Retinal pigment epithelial cell (primary cell): ENCODE data around the gene TBX15.
"Not testable (repeated sequence)": the region's sequence is repeated elsewhere in the genome, so short reads cannot be mapped to it uniquely, and the experiment has no call there.

Source experiments
- DNase-seq: peaks from one replicate; pipeline ENCODE4 v3.0.0-alpha.2; 2010; ENCODE audit warnings: low read depth
- H3K4me3 ChIP-seq: 2 replicates; pipeline ENCODE4 v1.5.1; 2011; ENCODE audit warnings: mild to moderate bottlenecking, low read length, control low read depth, moderate library complexity
- CTCF ChIP-seq: conservative IDR thresholded peaks from 2 replicates; pipeline ENCODE4 v1.5.1; 2011; ENCODE audit warnings: low read depth, low read length, control low read depth, inconsistent platforms

The TBX15 gene

GRCh38 chr1:118958937-118959631 lies 29.1 kb downstream of the TBX15 start:
- TF ChIP-seq CTCF = no peak
- DNase-seq = no peak
- H3K4me3 ChIP-seq = no peak overlapping the region

- no peak for DNase-seq
- no peak overlapping the region for H3K4me3 ChIP-seq
- no peak for TF ChIP-seq CTCF
These were observed 30.0 kb downstream of the TBX15 start for GRCh38 chr1:118958140-118958539.

DNA sequence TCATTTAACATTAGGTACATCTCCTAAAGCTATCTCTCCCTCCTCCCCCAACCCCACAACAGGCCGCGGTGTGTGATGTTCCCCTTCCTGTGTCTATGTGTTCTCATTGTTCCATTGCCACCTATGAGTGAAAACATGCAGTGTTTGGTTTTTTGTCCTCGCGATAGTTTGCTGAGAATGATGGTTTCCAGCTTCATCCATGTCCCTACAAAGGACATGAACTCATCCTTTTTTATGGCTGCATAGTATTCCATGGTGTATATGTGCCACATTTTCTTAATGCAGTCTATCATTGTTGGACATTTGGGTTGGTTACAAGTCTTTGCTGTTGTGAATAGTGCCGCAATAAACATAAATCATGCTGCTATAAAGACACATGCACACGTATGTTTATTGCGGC lies 30.6 kb downstream of the TBX15 start:
- H3K4me3 ChIP-seq, DNase-seq: not testable (repeated sequence)

- TF ChIP-seq CTCF = no peak
- no peak overlapping the region for H3K4me3 ChIP-seq
- DNase-seq = no peak
These were observed 33.7 kb downstream of the TBX15 start for GRCh38 chr1:118954301-118954905.

- no peak overlapping the region for H3K4me3 ChIP-seq
- no peak for DNase-seq
- no peak for TF ChIP-seq CTCF
These were observed 36.7 kb downstream of the TBX15 start for GRCh38 chr1:118951270-118951936.

DNA sequence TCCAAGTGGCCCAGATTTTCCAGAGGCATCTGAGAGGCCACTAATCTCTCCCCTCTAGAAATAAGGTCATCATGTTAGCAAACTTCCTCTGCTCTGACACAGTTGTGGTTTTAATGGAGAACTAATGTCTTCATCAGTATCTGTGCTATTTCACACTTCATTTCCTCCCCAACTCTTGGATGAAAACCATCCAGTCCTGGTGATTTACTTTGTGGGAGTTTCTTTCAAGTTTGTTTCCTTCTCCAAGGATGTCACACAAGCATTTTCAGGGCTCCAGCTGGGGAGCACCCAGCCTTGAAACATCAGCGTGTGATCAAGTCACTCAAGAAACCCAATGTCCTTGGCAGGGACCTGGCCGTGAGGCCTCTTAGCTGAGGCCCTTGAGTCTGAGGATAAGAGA lies 38.8 kb downstream of the TBX15 start:
- no peak overlapping the region for H3K4me3 ChIP-seq
- no peak for TF ChIP-seq CTCF
- no peak for DNase-seq

GRCh38 chr1:118948846-118949245 lies 39.3 kb downstream of the TBX15 start:
- no peak for TF ChIP-seq CTCF
- no peak for DNase-seq
- H3K4me3 ChIP-seq = no peak overlapping the region
